HL-60/S4 treated with retinoic acid at 250 ng/mL for 4 days and 3 days (cell line): ENCODE data around the gene ADARB1.

Source experiments
- in situ Hi-C: fragments of 300-500 bp; cut with MboI; formaldehyde crosslinking; loops from 2 replicates; pipeline ENCODE4 v1.7.0; 2022; ENCODE audit warnings: low sequenced_read_pairs

Gene ADARB1

DNA sequence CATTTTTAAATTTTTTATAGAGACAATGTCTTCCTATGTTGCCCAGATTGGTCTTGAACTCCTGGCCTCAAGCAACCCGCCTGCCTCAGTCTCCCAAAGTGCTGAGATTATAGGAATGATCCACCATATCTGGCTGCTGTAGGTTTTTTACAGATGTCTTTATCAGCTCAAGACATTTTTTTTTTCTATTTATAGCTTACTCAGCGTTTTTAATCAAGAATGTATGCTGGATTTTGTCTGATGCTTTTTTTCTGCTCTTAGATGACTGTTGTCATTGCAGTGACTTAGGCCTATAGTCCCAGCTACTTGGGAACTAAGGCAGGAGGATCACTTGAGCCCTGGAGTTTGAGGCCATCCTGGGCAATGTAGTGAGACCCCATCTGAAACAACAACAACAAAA is 140.8 kb downstream of the ADARB1 start:
- in situ Hi-C loops, result no loop called here

DNA sequence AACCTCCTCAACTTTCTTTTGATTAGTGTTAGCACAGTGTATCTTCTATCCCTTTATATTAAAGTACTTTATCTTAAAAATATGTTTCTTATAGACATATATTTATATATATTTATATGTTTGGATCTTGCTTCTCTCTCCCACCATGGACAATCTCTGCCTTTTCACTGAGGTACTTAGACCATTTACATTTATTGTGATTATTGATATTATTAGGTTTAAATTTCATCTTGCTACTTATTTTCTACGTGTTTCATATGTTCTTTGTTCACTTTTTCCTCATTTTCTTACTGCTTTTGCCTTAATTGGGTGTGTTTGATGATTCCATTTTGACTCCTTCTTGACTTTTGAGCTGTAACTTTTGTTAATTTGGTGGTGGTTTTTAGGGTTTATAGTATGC is 142.6 kb downstream of the ADARB1 start:
- in situ Hi-C loops, result no loop called here

DNA sequence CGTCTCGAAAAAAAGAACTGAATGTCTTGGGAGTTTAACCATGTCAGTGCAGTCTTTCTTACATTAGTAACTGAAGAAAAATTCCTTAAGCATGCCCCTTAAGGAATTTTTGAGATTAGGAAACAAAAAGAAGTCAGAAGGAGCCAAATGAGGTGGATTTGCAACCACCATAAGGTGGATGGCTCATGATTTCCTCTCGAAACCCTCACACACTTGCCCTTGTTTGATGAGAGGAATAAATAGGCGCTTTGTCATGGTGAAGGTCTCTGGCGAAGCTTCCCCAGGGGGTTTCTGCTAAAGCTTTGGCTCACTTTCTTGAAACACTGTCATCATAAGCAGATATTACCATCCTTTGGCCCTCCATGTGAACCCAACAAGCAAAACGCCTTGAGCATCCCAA is 145.1 kb downstream of the ADARB1 start:
- in situ Hi-C loops, result no loop called here

DNA sequence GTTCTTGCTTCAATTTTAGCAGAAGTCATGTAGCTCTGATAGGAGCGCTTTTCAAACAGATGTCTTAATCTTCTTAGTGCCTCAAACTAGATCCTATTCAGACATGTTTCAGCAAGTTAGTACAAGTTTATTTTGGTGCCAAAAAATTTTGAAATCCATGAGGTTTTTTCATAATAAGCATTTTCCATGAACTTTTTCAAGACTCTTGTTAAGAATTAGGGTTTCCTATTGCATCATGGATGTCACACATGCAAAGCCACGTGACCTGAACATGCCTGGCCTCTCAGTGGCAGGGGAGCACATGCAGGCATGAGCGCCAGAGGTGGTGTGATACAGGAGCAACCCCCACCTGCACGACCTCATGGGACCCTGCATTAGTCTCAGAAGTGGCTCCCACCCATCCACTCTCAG is 145.7 kb downstream of the ADARB1 start:
- in situ Hi-C loops, result no loop called here

DNA sequence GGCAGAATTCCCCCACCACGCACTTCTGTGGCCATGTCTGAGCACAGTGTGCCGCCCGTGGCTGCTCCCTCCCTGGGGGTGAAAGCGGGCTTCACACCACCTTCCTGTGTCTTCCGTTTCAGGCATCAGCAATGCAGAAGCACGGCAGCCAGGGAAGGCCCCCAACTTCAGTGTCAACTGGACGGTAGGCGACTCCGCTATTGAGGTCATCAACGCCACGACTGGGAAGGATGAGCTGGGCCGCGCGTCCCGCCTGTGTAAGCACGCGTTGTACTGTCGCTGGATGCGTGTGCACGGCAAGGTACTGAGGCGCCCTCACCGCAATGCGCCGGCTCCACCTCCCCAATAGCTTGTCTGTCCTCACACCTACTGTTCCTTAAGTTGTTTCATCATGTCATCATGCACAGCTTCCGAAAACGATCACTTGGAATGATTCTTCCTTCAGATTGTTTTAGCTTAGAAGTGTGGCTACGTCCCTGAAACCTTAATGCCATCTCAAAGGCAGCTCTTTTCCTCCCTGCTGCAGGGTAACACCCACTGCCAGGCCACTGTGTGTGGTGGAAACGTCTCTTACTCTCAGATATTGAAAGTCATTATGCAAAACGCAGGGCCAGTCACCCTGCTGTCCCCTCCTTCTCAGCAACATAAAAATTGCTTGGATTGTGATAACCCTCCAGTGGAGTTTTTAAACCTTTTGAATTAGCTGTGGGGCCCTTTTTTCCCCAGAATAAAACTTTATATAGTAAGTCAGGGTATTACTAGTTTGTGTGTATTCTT is 146.5 kb downstream of the ADARB1 start:
- in situ Hi-C loops, result no loop called here

DNA sequence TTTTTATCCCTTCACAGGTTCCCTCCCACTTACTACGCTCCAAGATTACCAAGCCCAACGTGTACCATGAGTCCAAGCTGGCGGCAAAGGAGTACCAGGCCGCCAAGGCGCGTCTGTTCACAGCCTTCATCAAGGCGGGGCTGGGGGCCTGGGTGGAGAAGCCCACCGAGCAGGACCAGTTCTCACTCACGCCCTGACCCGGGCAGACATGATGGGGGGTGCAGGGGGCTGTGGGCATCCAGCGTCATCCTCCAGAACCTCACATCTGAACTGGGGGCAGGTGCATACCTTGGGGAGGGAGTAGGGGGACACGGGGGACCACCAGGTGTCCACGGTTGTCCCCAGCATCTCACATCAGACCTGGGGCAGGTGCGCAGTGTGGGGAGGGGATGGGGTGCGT is 147.6 kb downstream of the ADARB1 start:
- in situ Hi-C loops, result no loop called here

DNA sequence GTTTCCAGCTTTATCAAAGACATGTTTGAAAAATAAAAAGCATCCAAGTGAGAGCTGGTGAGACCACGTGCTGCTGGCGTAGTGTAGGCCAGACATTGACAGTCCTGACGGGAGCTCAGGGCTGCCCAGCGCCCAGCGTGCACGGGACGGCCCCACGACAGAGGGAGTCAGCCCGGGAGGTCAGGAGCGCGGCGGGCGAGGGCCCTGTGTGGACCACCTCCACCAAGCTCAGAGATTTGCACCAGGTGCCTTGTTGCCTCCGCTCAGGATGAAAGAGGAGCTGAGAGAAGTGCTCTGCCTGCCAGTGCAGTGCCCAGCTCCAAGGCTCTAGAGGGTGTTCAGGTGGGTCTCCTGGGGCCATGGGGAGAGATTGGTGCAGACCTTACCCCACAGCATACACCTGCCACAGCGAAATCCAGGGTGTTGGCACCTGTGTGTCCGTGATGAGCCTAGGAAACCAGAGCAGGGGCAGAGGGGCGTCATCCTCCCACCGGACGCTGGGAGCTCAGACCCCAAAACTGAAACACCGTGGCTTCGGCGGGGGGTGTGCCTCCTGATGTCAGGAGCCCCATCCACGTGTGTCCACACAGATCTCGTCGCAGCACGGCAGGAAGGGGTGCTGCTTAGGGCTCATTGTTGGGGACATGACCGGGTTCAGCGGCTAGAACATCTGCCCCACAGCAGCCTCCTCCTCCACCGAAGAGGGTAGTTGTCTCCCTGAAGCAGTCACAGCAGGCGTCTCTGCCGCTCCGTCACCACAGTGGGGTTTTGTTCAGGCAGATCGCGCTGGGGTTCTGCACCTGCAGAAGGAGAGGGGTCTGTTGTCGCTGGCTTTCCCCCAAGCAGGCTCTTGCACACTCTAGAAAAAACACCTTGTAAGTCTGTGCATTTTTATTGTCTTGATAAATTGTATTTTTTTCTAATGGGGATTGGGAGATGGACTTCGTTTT is 149.1 kb downstream of the ADARB1 start:
- in situ Hi-C loops, result no loop called here

DNA sequence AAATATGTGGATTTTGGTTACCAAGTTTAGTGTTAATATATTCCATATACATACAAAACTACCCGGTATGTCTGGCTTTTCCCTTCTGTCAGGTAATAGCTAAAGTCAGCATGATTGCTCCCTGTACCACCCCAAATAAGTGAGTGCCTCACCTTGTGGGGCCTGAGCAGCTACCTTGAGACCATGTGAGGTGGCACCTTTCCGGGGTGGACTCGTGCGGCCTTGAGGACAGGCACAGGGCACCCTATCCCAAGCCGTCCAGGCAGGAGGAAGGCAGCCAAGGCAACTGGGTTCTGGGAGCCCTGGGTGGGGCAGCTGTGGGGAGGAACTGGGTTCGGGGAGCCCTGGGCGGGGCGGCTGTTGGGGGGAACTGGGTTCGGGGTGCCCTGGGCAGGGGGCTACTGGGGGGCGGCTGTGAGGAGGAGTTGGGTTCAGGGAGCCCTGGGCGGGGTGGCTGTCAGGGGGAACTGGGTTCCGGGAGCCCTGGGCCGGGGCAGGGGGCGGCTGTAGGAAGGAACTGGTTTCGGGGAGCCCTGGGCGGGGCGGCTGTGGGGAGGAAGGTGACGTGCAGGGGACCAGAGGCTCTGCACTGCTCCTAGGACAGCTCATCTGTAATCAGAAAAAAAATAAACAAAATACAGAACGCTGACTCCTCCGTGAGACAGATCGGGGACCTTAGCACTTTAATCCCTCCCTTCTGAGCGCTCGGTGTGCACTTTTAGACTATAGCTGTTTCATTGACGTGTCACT is 150.0 kb downstream of the ADARB1 start:
- in situ Hi-C loops, result no loop called here

DNA sequence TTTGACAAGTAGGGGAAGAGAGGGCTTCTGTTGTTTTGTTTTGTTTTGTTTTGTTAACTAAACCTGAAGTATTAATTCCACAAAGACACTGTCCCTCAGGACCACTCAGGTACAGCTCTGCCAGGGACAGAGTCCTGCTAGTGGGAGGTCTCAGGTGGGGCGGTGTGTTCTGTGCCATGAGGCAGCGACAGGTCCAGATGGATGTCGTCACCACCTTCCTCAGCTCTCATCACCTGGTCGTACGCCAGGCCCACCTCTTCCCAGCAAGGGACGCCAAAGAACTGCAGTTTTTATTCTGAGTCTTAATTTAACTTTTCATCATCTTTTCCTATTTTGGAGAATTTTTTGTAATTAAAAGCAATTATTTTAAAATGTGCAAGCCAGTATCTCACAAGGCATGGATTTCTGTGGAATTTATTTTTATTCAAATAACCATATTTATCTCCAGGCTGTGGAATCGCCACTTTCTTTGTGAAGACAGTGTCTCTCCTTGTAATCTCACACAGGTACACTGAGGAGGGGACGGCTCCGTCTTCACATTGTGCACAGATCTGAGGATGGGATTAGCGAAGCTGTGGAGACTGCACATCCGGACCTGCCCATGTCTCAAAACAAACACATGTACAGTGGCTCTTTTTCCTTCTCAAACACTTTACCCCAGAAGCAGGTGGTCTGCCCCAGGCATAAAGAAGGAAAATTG is 150.8 kb downstream of the ADARB1 start:
- in situ Hi-C loops, result no loop called here

DNA sequence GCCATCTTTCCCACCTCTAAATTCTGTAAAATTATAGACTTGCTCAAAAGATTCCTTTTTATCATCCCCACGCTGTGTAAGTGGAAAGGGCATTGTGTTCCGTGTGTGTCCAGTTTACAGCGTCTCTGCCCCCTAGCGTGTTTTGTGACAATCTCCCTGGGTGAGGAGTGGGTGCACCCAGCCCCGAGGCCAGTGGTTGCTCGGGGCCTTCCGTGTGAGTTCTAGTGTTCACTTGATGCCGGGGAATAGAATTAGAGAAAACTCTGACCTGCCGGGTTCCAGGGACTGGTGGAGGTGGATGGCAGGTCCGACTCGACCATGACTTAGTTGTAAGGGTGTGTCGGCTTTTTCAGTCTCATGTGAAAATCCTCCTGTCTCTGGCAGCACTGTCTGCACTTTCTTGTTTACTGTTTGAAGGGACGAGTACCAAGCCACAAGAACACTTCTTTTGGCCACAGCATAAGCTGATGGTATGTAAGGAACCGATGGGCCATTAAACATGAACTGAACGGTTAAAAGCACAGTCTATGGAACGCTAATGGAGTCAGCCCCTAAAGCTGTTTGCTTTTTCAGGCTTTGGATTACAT is 151.5 kb downstream of the ADARB1 start:
- in situ Hi-C loops, result no loop called here

DNA sequence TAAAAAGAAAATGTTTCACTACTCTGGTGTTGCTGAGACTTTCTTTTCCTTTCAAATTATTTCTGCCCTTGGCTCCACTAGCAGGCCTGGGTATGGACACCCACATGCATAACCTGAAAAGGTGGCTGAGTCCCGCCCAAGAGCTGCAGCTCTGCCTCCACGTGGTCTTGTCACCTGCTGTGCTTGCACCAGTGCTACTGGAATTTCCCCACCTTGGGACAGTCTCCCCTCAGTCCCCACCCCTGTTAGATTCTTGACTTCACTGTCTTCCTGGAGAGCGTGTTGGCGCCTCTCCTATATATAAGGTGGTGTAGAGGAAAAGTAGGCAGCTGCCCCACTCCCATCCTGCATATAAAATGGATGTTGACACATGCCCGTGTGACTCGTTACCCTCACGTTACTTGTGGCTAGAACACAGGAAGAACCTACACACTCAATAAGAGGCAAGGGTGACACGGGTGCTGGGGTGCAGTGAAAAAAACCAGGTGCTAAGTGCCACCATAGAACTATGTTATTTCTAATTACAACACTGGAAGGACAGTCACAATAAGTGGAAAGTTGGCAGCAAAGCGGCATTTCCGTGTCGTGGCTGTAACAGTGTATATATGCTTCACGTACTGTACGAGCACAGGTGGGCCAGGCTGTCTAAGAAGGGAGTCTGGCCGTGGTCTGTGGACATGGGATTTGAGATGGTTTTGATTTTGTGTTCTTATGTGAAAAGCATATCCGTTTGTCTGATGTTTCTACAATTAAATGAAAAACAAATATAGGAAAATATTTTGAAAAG is 152.4 kb downstream of the ADARB1 start:
- in situ Hi-C loops, result no loop called here

DNA sequence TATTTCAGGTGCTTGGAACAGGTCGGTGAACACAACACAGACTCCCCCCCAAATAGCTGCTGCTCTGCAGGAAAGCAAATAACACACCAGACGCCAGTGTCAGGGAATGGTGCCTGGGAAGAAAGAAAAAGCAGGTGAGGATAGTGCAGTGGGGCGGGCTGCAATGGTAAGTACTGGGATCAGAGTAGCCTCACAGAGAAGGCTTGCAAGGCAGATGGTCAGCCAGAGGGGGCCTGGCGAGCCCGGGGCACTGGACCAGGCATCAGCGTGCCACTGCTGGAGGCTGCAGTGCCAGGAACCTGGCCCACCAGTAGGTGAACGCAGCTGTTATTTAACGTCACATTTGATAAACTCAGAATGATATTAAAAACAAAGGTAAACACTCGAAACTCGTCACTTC is 153.4 kb downstream of the ADARB1 start:
- in situ Hi-C loops, result no loop called here

DNA sequence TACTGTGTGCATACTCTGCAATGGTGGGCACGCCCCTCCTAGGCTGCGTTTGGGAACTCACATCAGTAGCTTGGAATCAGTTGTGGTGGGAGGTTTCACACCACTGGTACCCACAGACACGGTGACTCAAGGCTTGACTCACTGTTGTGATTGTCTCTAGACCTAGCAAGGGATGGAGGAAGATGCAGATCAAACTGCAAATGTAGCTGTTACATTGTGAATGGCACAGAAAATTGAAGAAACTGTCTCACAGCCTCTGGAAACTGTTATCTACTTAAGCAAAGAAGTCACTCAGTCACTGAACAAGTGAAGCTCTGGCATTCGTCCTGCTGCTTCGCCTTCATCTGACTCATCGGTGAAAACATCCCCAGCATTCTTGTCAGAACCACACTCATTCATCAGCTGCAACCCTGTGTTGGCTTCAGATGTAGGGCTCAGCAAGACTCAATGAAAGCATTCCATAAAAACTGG is 153.8 kb downstream of the ADARB1 start:
- in situ Hi-C loops, result no loop called here

DNA sequence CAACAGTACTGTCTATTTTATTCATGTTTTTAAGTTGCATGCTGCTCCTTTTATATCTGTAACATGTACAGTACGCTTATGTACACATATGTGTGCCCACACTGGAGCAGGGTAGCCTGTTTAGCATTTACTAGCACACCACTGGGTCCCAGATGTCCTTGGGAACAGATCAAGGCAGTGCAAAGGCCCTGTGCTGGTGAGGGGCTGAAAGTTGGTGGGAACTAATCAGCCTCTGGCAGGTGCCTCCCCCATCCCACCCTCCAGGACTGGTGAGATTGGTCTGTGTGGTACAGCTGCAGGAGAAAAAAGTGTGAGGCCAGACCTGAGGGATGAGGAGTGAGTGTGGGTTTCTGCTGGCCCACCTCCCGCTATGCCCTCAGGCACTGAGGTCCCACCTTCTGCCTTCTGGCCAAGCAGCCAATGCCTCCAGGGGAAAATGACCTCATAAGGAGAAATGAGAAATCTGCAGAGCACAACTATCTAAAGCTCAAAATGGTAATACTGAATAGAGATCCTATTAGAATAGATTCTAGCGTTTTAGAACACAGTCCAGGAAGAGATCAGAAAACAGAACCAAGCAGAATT is 154.4 kb downstream of the ADARB1 start:
- in situ Hi-C loops, result no loop called here

DNA sequence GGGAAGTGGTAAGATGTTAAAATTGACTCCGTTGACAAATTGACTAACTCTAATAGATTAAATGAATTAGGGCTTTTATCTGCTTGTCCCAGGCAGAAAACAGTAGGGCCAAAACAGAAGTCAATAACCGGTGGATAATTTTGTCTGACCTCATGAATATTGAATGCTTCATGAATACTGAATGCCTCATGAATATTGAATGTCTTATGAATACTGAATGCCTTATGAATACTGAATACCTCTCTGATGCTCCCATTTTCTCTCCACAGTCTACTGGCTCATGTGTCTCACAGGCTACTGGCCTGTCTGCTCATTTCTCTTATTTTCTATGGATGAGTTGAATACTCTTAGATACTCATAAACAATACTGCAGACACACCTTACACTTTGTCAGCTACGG is 157.3 kb downstream of the ADARB1 start:
- in situ Hi-C loops, result no loop called here

DNA sequence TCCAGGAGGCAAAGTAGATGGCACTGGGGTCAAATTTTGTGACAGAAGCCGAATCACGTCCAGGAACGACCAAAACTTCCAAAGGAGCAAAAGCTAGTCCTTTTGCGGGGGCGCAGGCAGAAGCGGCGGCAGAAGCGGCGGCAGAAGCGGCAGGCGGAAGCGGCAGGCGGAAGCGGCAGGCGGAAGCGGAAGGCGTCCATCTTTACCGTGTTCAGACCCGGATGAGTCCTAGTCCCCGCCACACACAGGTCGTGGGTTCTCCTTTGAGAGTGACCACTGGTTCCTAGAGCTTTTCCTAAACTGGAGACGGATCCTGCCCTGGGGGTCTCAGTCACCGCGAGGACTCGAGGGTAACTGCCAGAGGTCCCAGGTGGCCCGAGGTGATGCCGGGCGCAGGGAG is 159.7 kb downstream of the ADARB1 start:
- in situ Hi-C loops, result no loop called here

DNA sequence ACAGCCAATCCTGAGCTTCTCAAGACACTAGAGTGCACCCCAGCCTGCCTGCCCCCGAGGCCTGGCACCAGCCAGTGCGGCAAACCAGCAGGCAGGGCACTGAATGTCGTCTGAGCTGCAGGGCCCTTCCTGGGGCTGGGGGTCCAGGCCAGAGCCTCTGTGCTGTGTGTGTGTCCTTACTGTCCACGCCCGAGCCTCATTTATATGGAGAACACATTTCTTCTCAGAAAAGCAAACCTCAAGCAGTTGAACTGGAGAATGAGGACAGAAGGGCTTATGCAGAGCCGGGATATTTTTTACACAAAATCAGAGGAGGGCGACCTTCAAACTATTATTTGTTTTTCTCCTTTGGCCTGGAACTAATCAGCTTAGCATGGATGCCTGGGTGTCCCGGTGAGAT is 160.6 kb downstream of the ADARB1 start:
- in situ Hi-C loops, result no loop called here

DNA sequence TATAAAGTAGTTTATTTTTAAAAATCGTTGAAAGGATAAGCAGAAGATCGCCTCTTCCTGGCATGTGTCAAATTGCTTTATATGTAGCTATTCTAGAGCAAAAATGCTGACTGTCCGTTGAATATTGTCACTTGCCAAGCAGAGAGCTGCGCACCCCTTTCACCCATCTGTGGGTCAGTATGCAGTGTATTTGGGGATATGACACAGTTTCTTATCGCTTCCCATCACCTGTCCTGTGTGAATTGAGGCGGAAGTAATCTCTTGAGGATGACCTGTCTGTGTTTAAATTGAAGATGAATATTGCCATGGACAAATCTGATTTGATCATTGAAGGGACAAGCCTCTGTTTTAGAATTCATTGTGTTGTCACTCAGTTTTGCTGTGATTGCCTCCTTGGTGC is 161.1 kb downstream of the ADARB1 start:
- in situ Hi-C loops, result no loop called here

DNA sequence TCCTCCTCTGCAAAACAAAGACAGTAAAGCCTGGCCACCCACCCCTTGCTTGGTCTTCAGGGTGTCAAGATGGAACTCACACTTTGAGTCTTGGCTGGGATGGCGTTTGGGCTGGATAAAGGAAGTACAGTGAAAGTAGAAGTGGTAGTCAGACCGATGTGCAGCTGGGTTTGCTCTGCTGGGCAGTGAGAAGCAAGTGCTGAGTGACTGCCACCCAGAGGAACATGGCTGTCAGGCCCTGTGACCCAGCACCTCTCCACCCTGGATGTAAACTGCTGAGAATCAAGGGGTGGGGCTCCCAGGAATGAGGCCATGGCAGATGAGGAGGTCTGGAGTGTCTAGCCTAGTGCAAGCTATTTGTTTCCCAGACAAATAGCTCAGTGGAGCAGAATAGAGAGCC is 162.1 kb downstream of the ADARB1 start:
- in situ Hi-C loops, result no loop called here
